Measurements from ENCODE around the gene MGAT4C.

DNA sequence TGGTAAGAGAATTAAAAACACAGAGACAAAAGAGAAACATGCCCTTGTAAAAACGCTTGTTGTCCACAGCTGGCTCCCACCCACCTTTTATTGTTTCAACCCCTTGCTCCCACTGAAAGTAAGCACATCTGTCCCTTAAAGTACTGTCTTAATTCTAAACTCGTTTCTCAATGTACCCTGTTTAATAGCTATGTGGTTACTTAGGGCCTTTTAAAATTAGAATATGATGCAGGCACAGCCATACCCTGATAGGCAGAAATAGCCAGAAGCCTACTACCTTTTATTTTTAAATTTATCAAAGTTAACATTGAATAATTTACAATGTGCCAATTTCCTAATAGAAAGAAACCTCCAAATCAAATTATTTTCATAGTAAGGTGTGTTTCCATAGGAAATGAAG, 4.0 kb upstream of the MGAT4C start:
- TF ChIP-seq EZH2 (IDR thresholded peaks at IDR 0.05) (no peak), POLR2AphosphoS5 (IDR thresholded peaks at IDR 0.05; ENCODE audit: borderline replicate concordance, low read depth, low read length) (no peak), FOXP2 (optimal IDR thresholded peaks at IDR 0.05; ENCODE audit: control extremely low read depth, extremely low read length, insufficient read depth) (no peak)
